Measurements from ENCODE around the gene SLC20A1.

DNA sequence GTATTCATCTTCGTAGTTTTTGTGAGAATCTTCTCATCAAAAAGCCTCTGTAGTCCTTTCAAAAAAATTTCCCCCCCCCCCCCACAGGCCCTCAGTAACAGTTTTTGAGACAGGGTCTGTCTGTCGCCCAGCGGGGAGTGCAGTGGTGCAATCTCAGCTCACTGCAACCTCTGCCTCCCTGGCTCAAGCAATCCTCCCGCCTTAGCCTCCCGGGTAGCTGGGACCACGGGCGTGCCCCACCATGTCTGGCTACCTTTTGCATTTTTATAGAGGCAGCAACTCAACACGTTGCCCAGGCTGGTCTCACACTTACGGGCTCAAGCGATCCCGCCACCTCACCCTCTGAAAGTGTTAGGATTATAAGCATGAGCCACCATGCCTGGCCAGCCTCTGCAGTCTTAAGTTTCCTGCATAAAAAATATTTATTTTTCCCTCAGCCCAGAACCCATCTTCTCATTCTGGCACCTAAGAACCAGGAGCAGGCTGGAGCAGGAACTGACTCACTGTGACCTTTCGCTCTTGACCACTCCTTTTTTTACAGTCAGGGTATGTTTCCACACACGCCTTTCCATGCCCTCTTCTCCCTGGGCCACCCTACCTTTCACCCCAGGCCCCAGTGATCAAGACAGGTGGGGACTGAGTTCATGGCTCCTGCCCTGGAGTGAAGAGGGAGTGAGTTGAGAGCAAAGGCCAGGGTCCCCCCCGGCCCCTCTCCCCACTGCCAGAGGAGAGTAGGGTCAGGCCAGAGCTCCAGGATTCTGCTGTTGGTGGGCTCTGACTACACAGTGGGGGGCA, 42.5 kb downstream of the SLC20A1 start:
- TF ChIP-seq, protein P1, sequence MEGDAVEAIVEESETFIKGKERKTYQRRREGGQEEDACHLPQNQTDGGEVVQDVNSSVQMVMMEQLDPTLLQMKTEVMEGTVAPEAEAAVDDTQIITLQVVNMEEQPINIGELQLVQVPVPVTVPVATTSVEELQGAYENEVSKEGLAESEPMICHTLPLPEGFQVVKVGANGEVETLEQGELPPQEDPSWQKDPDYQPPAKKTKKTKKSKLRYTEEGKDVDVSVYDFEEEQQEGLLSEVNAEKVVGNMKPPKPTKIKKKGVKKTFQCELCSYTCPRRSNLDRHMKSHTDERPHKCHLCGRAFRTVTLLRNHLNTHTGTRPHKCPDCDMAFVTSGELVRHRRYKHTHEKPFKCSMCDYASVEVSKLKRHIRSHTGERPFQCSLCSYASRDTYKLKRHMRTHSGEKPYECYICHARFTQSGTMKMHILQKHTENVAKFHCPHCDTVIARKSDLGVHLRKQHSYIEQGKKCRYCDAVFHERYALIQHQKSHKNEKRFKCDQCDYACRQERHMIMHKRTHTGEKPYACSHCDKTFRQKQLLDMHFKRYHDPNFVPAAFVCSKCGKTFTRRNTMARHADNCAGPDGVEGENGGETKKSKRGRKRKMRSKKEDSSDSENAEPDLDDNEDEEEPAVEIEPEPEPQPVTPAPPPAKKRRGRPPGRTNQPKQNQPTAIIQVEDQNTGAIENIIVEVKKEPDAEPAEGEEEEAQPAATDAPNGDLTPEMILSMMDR (IDR thresholded peaks at IDR 0.05 in 4 of 5, conservative IDR thresholded peaks at IDR 0.05 in 1 of 5): no peak
- TF ChIP-seq POLR2A (IDR thresholded peaks at IDR 0.05): no peak

Data from gastrocnemius medialis (tissue), 4 donors.